ENCODE results near the gene FTCD. TPM values are rescaled to one million over a fixed set of nuclear protein-coding genes. Genes with fewer than 3 reads are reported as not detected.

FTCD gene
- total and polyA plus RNA-seq, 9 of the 15 experiments (the other 6 are each of a cell fraction or from before 2014, with no cell fraction given) = 0.11 to 1.6 (median 0.67) TPM; not detected in 5

GRCh38 chr21:46188226-46189212 lies 33.1 kb upstream of the FTCD start (continued):
- TF ChIP-seq CTCF (IDR thresholded peaks at IDR 0.05 in 2 of 3, conservative IDR thresholded peaks at IDR 0.05 in 1 of 3; ENCODE audit: insufficient read depth in 2 of 3, low read depth in 1 of 3, low read length in 3 of 3) = peak; percentile 27 to 48 (median 33); a peak in 3 of 6 replicates
- TF ChIP-seq HDAC2 (IDR thresholded peaks at IDR 0.05) = peak; percentile 65; the same call in 1 of the 2 replicates
- TF ChIP-seq SMARCA4 (IDR thresholded peaks at IDR 0.05) = peak; percentile 93
- peak; percentile 55; the same call in 1 of the 2 replicates for TF ChIP-seq SMAD4 (CRISPR knock-in tag; conservative IDR thresholded peaks at IDR 0.05)
- 0 out of 2 replicates have a peak, but pooled peaks have one; percentile 17 for TF ChIP-seq KAT7 (CRISPR knock-in tag; IDR thresholded peaks at IDR 0.05; ENCODE audit: borderline replicate concordance)
- no peak for TF ChIP-seq ZNF197 (CRISPR knock-in tag; IDR thresholded peaks at IDR 0.05; ENCODE audit: low read depth)

GRCh38 chr21:46187814-46188213 lies 32.4 kb upstream of the FTCD start:
- no peak overlapping the region for H3K4me3 ChIP-seq
- no peak overlapping the region for H2AFZ ChIP-seq (ENCODE audit: low read depth, low read length)
- peaks cover 10% of the 10 kb centered on the region for H3K79me2 ChIP-seq (ENCODE audit: control insufficient read depth, insufficient read depth, low read length)
- CTCF ChIA-PET (ENCODE audit: low intra/inter-chr PET ratio) = no interaction called here
- POLR2A ChIA-PET = interaction anchor here (0.6 to 0.9 kb wide), 2 partner anchors 9 to 329 kb away, joined by 4 read pairs; no protein-coding TSS in a partner anchor
- H3K27me3 ChIP-seq (ENCODE audit: control insufficient read depth in 2 of 2, insufficient read depth in 2 of 2, low read length in 2 of 2) = no peaks in the 10 kb centered on the region
- H3K4me2 ChIP-seq (ENCODE audit: insufficient read depth, low read length) = no peak overlapping the region; the same call in 1 of the 2 replicates
- no TSS peak for BruUV-seq (replicated peaks)
- TF ChIP-seq TCF15 (CRISPR knock-in tag; IDR thresholded peaks at IDR 0.05) (no peak), TFE3 (CRISPR knock-in tag; IDR thresholded peaks at IDR 0.05) (no peak), TFAM (CRISPR knock-in tag; conservative IDR thresholded peaks at IDR 0.05) (no peak), BHLHE40 (IDR thresholded peaks at IDR 0.05; ENCODE audit: low read length) (no peak)
- peaks cover 54% of the 10 kb centered on the region; the same call in 2 of the 3 replicates for H3K36me3 ChIP-seq (ENCODE audit: control insufficient read depth, insufficient read depth, low read length)
- no peak for DNase-seq (ENCODE audit: extremely low read depth in 1 of 4, low spot score in 3 of 4)
- intact Hi-C loops (cut with micrococcal nuclease) (loop anchor here (2.0 to 5.0 kb wide), 2 partner anchors 35 to 39 kb away; partner anchors contain the start of gene LSS), in situ Hi-C loops (cut with MboI) (no loop called here)
- no peaks in the 10 kb centered on the region for H3K9me3 ChIP-seq (replicated peaks; ENCODE audit: control insufficient read depth, insufficient read depth, low read depth, low read length)
- ATAC-seq = no peak
- 61% methylated on average over 7 of the region's 7 CpGs for WGBS (ENCODE audit: insufficient coverage, low coverage, missing lambda C conversion rate)
- no peak for FAIRE-seq
- H3K4me1 ChIP-seq (replicated peaks in 1 of 2; ENCODE audit: control insufficient read depth in 2 of 2, insufficient read depth in 2 of 2, low read length in 2 of 2) = peaks cover 46 to 79% of the 10 kb centered on the region in 2 experiments
- H3K27ac ChIP-seq (ENCODE audit: extremely low read depth, low read depth, low read length) = peak overlapping the region; percentile 27
- peaks cover 4% of the 10 kb centered on the region for H3K9me1 ChIP-seq (ENCODE audit: control insufficient read depth, insufficient read depth, low read length)
- no peaks in the 10 kb centered on the region for H4K20me1 ChIP-seq (replicated peaks; ENCODE audit: control insufficient read depth, insufficient read depth, low read length)
- H3K9ac ChIP-seq (ENCODE audit: insufficient read depth in 1 of 2, low read depth in 2 of 2, low read length in 2 of 2) = no peak overlapping the region
